ENCODE results near the gene ENKUR.

DNA sequence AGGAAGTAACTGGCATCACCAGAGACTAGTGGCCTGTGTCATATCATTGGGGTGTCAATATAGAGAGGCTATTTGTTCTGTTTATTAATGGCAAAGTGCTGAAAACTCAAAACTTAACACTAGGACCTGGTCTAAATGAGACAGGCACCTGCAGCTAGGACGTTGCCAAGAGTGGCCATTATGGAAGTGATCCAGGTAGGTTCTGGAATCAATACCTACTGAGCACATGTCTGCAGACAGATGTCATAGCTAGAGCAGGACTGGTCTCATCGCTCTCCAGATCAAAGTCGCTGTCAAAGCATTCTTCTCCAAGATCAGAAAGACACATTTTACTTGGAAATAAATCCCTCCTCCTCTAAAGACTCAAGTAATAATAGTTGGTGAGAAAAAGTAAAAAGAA is 40.8 kb upstream of the ENKUR start:
- TF ChIP-seq EZH2 (IDR thresholded peaks at IDR 0.05; ENCODE audit: insufficient read depth, poor library complexity, severe bottlenecking) (no peak), EZH2phosphoT487 (IDR thresholded peaks at IDR 0.05; ENCODE audit: insufficient read depth, low read depth) (no peak)
